Hepatocyte (in vitro differentiated cells): ENCODE measurements around the gene SENP2. TPM values are rescaled to one million over a fixed set of nuclear protein-coding genes. Genes with fewer than 3 reads are reported as not detected.
A peak's percentile ranks its signal among the peaks of the same experiment; 100 is the strongest.

Source experiments
- DNase-seq: peaks from one replicate; pipeline ENCODE4 v3.0.0-alpha.2; 2016; ENCODE audit warnings: low spot score
- H2AFZ ChIP-seq: fragments of 200-600 bp; sonication (generic); 2 replicates; pipeline ENCODE4 v1.6.0; 2016; ENCODE audit warnings: antibody characterized with exemption, mild to moderate bottlenecking
- H3K27ac ChIP-seq: fragments of 200-600 bp; sonication (generic); 2 replicates; pipeline ENCODE4 v1.5.1; 2016; ENCODE audit warnings: mild to moderate bottlenecking
- H3K27me3 ChIP-seq: fragments of 200-600 bp; sonication (generic); 2 replicates; pipeline ENCODE4 v1.6.1; 2016
- H3K36me3 ChIP-seq: fragments of 200-600 bp; sonication (generic); replicated peaks from 2 replicates; pipeline ENCODE4 v1.5.1; 2016; ENCODE audit warnings: low read depth; ENCODE audit not compliant: insufficient read depth
- H3K4me1 ChIP-seq: fragments of 200-600 bp; sonication (generic); 2 replicates; pipeline ENCODE4 v1.5.1; 2016; ENCODE audit warnings: mild to moderate bottlenecking, moderate library complexity; ENCODE audit not compliant: insufficient read depth
- H3K4me2 ChIP-seq: fragments of 200-600 bp; sonication (generic); 2 replicates; pipeline ENCODE4 v1.6.0; 2016
- H3K4me3 ChIP-seq: fragments of 200-600 bp; sonication (generic); 2 replicates; pipeline ENCODE4 v1.5.1; 2016; ENCODE audit warnings: mild to moderate bottlenecking
- H3K79me2 ChIP-seq: fragments of 200-600 bp; sonication (generic); 2 replicates; pipeline ENCODE4 v1.6.0; 2017; ENCODE audit warnings: mild to moderate bottlenecking
- H3K9me2 ChIP-seq: fragments of 200-600 bp; sonication (generic); replicated peaks from 2 replicates; pipeline ENCODE4 v1.6.0; 2017; ENCODE audit warnings: mild to moderate bottlenecking; ENCODE audit not compliant: insufficient read depth
- H3K9me3 ChIP-seq: fragments of 200-600 bp; sonication (generic); 2 replicates; pipeline ENCODE4 v1.5.1; 2016; ENCODE audit warnings: low read depth, mild to moderate bottlenecking
- H4K20me1 ChIP-seq: fragments of 200-600 bp; sonication (generic); 2 replicates; pipeline ENCODE4 v1.6.0; 2016; ENCODE audit warnings: mild to moderate bottlenecking; ENCODE audit not compliant: insufficient read depth, poor library complexity, severe bottlenecking
- CTCF ChIP-seq: fragments of 200-600 bp; sonication (generic); IDR thresholded peaks from 2 replicates; pipeline ENCODE4 v1.5.1; 2016; ENCODE audit warnings: antibody characterized with exemption, mild to moderate bottlenecking; ENCODE audit not compliant: poor library complexity
- EZH2 ChIP-seq: fragments of 200-600 bp; sonication (generic); IDR thresholded peaks from 2 replicates; pipeline ENCODE4 v1.6.1; 2016; ENCODE audit warnings: antibody characterized with exemption, mild to moderate bottlenecking, borderline replicate concordance
- EZH2phosphoT487 ChIP-seq: fragments of 200-600 bp; sonication (generic); IDR thresholded peaks from one replicate; pipeline ENCODE4 v1.6.1; 2018; ENCODE audit warnings: antibody characterized with exemption, mild to moderate bottlenecking, low read depth, moderate library complexity; ENCODE audit not compliant: unreplicated experiment, severe bottlenecking
- WGBS: methylation state at CpG from one replicate; pipeline ENCODE4 v1.1.6; 2016; ENCODE audit warnings: low lambda C conversion rate; ENCODE audit errors: missing lambda C conversion rate; 5-methylcytosine and 5-hydroxymethylcytosine counted together
- polyA plus RNA-seq: library from polyadenylated mRNA; unstranded; fragments of >200 nt; fragmentation: Nextera tagmentation; extraction: Ambion mirVana; gene quantifications from 2 replicates; pipeline ENCODE4 v1.2.1, GENCODE V29; 2016
- total RNA-seq: library from RNA; depleted of rRNA; stranded (reverse); fragments of >200 nt; gene quantifications from 2 replicates; pipeline ENCODE4 v1.2.3, GENCODE V29; 2014

Gene SENP2
- total and polyA plus RNA-seq, 2 experiments from 2014 or later = 29.3 to 34.8 TPM

DNA sequence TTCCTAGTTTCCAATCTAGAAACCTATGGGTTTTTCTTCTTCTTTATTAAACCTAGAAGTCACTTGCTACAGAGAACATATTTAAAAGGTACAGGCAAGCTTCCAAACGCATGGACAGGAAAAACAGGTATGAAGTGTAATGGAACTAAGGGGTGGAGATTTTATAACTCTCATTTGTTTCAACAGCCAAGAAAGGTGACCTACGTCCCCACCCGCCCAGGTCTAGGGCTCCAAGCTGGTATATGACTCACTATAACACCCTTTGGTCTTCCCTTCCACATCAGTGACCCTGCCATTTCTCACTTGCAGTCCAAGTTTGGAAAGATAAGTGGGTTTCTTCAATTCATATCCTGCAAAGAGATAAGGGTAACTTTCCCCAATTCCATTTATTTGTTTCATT is 27.7 kb upstream of the SENP2 start:
- Histone ChIP-seq H3K4me3 (no peak overlapping the region), H3K9me3 (no peaks in the 10 kb centered on the region), H3K9me2 (no peaks in the 10 kb centered on the region), H3K4me2 (peak overlapping the region; percentile 68), H3K36me3 (no peaks in the 10 kb centered on the region), H3K79me2 (no peaks in the 10 kb centered on the region), H3K4me1 (peaks cover 12% of the 10 kb centered on the region), H2AFZ (no peak overlapping the region), H3K27me3 (no peaks in the 10 kb centered on the region), H3K27ac (peak overlapping the region; percentile 97), H4K20me1 (no peaks in the 10 kb centered on the region)
- DNase-seq = peak; percentile 84
- no peak for TF ChIP-seq EZH2phosphoT487
- TF ChIP-seq EZH2 = no peak
- no peak for TF ChIP-seq CTCF
- 34% methylated on average over 3 of the region's 3 CpGs for WGBS

GRCh38 chr3:185559706-185560090 is 26.4 kb upstream of the SENP2 start:
- 91% methylated on average over 12 of the region's 12 CpGs for WGBS
- DNase-seq = no peak
- no peak overlapping the region for H3K4me3 ChIP-seq
- no peaks in the 10 kb centered on the region for H3K9me3 ChIP-seq
- no peak overlapping the region for H3K4me2 ChIP-seq
- no peaks in the 10 kb centered on the region for H3K79me2 ChIP-seq
- H4K20me1 ChIP-seq = no peaks in the 10 kb centered on the region
- peaks cover 12% of the 10 kb centered on the region for H3K4me1 ChIP-seq
- H3K9me2 ChIP-seq = no peaks in the 10 kb centered on the region
- TF ChIP-seq EZH2phosphoT487 = no peak
- H3K27me3 ChIP-seq = no peaks in the 10 kb centered on the region
- H3K36me3 ChIP-seq = no peaks in the 10 kb centered on the region
- no peak overlapping the region for H2AFZ ChIP-seq
- H3K27ac ChIP-seq = peak overlapping the region; percentile 72

- peaks cover 12% of the 10 kb centered on the region for H3K4me1 ChIP-seq
- no peaks in the 10 kb centered on the region for H3K36me3 ChIP-seq
- no peak overlapping the region for H3K27ac ChIP-seq
- TF ChIP-seq CTCF (no peak), EZH2phosphoT487 (no peak), EZH2 (no peak)
- H3K4me2 ChIP-seq = no peak overlapping the region
- no peaks in the 10 kb centered on the region for H3K27me3 ChIP-seq
- H3K9me2 ChIP-seq = no peaks in the 10 kb centered on the region
- no peaks in the 10 kb centered on the region for H3K79me2 ChIP-seq
- no peak overlapping the region for H3K4me3 ChIP-seq
- no peak overlapping the region for H2AFZ ChIP-seq
- no peak for DNase-seq
- 82% methylated on average over 13 of the region's 13 CpGs for WGBS
- H4K20me1 ChIP-seq = no peaks in the 10 kb centered on the region
- no peaks in the 10 kb centered on the region for H3K9me3 ChIP-seq
Observed at GRCh38 chr3:185560676-185561075, 25.4 kb upstream of the SENP2 start.

GRCh38 chr3:185561374-185561943 is 24.6 kb upstream of the SENP2 start:
- no peak for TF ChIP-seq EZH2
- no peak for TF ChIP-seq CTCF
- no peak for TF ChIP-seq EZH2phosphoT487
- Histone ChIP-seq H3K4me2 (no peak overlapping the region), H3K4me1 (peaks cover 9% of the 10 kb centered on the region), H3K36me3 (no peaks in the 10 kb centered on the region), H3K27me3 (no peaks in the 10 kb centered on the region), H3K9me2 (no peaks in the 10 kb centered on the region), H4K20me1 (no peaks in the 10 kb centered on the region), H3K79me2 (no peaks in the 10 kb centered on the region), H2AFZ (no peak overlapping the region), H3K4me3 (no peak overlapping the region), H3K27ac (peak overlapping the region; percentile 65), H3K9me3 (no peaks in the 10 kb centered on the region)
- no peak for DNase-seq
- 85% methylated on average over 8 of the region's 8 CpGs for WGBS
